ENCODE results near the gene BACH2. TPM values are rescaled to one million over a fixed set of nuclear protein-coding genes. Genes with fewer than 3 reads are reported as not detected.

Gene BACH2
- total RNA-seq, 1 donor = under 0.01 TPM

GRCh38 chr6:89936177-89936576 is 360.5 kb downstream of the BACH2 start:
- no peak for DNase-seq (ENCODE audit: low read depth)
- no peak overlapping the region for H3K4me3 ChIP-seq (ENCODE audit: low read depth, low read length)
- TF ChIP-seq, protein P1, sequence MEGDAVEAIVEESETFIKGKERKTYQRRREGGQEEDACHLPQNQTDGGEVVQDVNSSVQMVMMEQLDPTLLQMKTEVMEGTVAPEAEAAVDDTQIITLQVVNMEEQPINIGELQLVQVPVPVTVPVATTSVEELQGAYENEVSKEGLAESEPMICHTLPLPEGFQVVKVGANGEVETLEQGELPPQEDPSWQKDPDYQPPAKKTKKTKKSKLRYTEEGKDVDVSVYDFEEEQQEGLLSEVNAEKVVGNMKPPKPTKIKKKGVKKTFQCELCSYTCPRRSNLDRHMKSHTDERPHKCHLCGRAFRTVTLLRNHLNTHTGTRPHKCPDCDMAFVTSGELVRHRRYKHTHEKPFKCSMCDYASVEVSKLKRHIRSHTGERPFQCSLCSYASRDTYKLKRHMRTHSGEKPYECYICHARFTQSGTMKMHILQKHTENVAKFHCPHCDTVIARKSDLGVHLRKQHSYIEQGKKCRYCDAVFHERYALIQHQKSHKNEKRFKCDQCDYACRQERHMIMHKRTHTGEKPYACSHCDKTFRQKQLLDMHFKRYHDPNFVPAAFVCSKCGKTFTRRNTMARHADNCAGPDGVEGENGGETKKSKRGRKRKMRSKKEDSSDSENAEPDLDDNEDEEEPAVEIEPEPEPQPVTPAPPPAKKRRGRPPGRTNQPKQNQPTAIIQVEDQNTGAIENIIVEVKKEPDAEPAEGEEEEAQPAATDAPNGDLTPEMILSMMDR (IDR thresholded peaks at IDR 0.05; ENCODE audit: insufficient read depth, low read depth, low read length) = no peak

GRCh38 chr6:89934685-89935366 is 361.8 kb downstream of the BACH2 start:
- TF ChIP-seq, protein P1 (IDR thresholded peaks at IDR 0.05; ENCODE audit: insufficient read depth, low read depth, low read length) = no peak
- DNase-seq (ENCODE audit: low read depth) = no peak

DNA sequence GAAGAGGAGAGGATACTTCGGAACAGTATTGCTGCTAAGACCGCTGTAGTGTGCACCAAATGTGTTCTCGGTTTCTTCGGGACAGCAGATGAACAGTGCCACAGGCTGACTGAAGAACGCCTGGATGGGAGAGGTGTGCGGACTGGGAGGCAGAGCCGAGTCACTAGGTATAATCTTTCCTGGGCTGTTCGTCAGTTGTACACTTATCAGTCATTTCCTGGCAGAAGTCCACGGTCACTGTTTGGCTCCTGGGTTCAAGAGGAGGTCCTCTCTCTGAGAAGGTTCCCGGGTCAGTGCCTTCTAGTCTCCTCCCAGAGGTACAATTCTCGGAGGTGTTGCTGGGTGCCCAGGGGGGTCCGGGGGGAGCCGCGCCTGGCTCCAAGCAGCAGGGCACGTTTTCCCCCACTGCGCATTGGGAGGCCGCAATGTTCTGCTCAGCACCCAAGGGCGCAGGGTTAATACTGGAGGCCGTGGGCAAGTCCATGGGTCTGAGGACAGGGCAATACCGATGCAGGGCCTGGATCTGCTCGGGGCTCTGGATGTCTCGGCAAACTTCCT is 364.3 kb downstream of the BACH2 start:
- no peak for DNase-seq (ENCODE audit: low read depth)

More at GRCh38 chr6:89934685-89935366, 361.8 kb downstream of the BACH2 start:
- H3K4me3 ChIP-seq (ENCODE audit: low read depth, low read length) = no peak overlapping the region

GRCh38 chr6:89930789-89931188 is 365.9 kb downstream of the BACH2 start:
- TF ChIP-seq, protein P1 (IDR thresholded peaks at IDR 0.05; ENCODE audit: insufficient read depth, low read depth, low read length) = no peak
- H3K4me3 ChIP-seq (ENCODE audit: low read depth, low read length) = no peak overlapping the region
- DNase-seq (ENCODE audit: low read depth) = no peak

More for the DNA sequence above, 364.3 kb downstream of the BACH2 start:
- no peak overlapping the region for H3K4me3 ChIP-seq (ENCODE audit: low read depth, low read length)
- TF ChIP-seq, protein P1 (IDR thresholded peaks at IDR 0.05; ENCODE audit: insufficient read depth, low read depth, low read length) = no peak

GRCh38 chr6:89928604-89929003 is 368.0 kb downstream of the BACH2 start:
- DNase-seq (ENCODE audit: low read depth) = no peak
- TF ChIP-seq, protein P1 (IDR thresholded peaks at IDR 0.05; ENCODE audit: insufficient read depth, low read depth, low read length) = no peak
- H3K4me3 ChIP-seq (ENCODE audit: low read depth, low read length) = no peak overlapping the region

- H3K4me3 ChIP-seq (ENCODE audit: low read depth, low read length) = no peak overlapping the region
- no peak for DNase-seq (ENCODE audit: low read depth)
- TF ChIP-seq, protein P1 (IDR thresholded peaks at IDR 0.05; ENCODE audit: insufficient read depth, low read depth, low read length) = no peak
Observed at GRCh38 chr6:89927791-89928550, 368.7 kb downstream of the BACH2 start.

Measured in fibroblast of villous mesenchyme (primary cell).